ENCODE results near the gene FAM25A.
"Not testable (repeated sequence)": the region's sequence is repeated elsewhere in the genome, so short reads cannot be mapped to it uniquely, and the experiment has no call there.

The FAM25A gene

GRCh38 chr10:86992929-86993328 is 27.2 kb upstream of the FAM25A start:
- H3K27ac Mint-ChIP-seq = no peak overlapping the region
- H3K4me3 Mint-ChIP-seq = no peak overlapping the region
- H3K4me1 Mint-ChIP-seq (ENCODE audit: low read depth) = no peaks in the 10 kb centered on the region
- no peaks in the 10 kb centered on the region for H3K36me3 Mint-ChIP-seq (ENCODE audit: low read depth)
- H3K27me3 Mint-ChIP-seq = peaks cover 14% of the 10 kb centered on the region
- no peaks in the 10 kb centered on the region for H3K9me3 Mint-ChIP-seq

GRCh38 chr10:86999802-87000403 is 20.2 kb upstream of the FAM25A start:
- not testable (repeated sequence) for H3K9me3 Mint-ChIP-seq, H3K27ac Mint-ChIP-seq, H3K27me3 Mint-ChIP-seq

DNA sequence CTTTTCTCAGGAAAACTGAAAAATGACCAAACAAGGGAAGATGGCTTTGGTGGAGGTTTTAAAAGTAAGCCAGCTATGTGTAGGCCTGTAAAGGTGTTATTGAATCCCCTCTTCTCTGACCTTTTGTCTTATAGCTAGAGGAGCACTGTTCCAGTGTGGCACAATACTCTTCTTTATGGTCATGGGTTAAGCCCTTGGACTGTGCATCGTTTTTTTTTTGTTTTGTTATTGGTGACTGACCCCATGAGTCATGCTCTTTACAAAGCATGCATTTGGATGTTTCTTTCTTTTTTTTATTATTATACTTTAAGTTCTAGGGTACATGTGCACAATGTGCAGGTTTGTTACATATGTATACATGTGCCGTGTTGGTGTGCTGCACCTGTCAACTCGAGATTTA is 19.6 kb upstream of the FAM25A start:
- Mint-ChIP-seq H3K36me3 (ENCODE audit: low read depth) (no peaks in the 10 kb centered on the region), H3K27ac (no peak overlapping the region), H3K4me3 (no peak overlapping the region), H3K4me1 (ENCODE audit: low read depth) (no peaks in the 10 kb centered on the region), H3K9me3 (no peaks in the 10 kb centered on the region), H3K27me3 (no peaks in the 10 kb centered on the region)

More at GRCh38 chr10:86999802-87000403, 20.2 kb upstream of the FAM25A start:
- H3K4me3 Mint-ChIP-seq; H3K36me3 Mint-ChIP-seq (ENCODE audit: low read depth); H3K4me1 Mint-ChIP-seq (ENCODE audit: low read depth): not testable (repeated sequence)

- not testable (repeated sequence) for H3K36me3 Mint-ChIP-seq (ENCODE audit: low read depth); H3K27me3 Mint-ChIP-seq; H3K4me1 Mint-ChIP-seq (ENCODE audit: low read depth); H3K4me3 Mint-ChIP-seq; H3K27ac Mint-ChIP-seq; H3K9me3 Mint-ChIP-seq
These were observed 13.0 kb upstream of the FAM25A start for GRCh38 chr10:87007124-87007523.

GRCh38 chr10:87007674-87008073 is 12.4 kb upstream of the FAM25A start:
- not testable (repeated sequence) for H3K27me3 Mint-ChIP-seq; H3K36me3 Mint-ChIP-seq (ENCODE audit: low read depth); H3K27ac Mint-ChIP-seq; H3K4me3 Mint-ChIP-seq; H3K4me1 Mint-ChIP-seq (ENCODE audit: low read depth); H3K9me3 Mint-ChIP-seq

- not testable (repeated sequence) for H3K36me3 Mint-ChIP-seq (ENCODE audit: low read depth); H3K27me3 Mint-ChIP-seq; H3K4me3 Mint-ChIP-seq; H3K4me1 Mint-ChIP-seq (ENCODE audit: low read depth); H3K27ac Mint-ChIP-seq; H3K9me3 Mint-ChIP-seq
These were observed 11.8 kb upstream of the FAM25A start for GRCh38 chr10:87008303-87008702.

DNA sequence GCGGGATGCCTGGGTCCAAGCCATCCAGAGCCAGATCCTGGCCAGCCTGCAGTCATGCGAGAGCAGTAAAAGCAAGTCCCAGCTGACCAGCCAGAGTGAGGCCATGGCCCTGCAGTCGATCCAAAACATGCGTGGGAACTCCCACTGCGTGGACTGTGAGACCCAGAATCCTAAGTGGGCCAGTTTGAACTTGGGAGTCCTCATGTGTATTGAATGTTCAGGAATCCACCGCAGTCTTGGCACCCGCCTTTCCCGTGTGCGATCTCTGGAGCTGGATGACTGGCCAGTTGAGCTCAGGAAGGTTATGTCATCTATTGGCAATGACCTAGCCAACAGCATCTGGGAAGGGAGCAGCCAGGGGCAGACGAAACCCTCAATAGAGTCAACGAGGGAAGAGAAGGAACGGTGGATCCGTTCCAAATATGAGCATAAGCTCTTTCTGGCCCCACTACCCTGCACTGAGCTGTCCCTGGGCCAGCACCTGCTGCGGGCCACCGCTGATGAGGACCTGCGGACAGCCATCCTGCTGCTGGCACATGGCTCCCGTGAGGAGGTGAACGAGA is 10.9 kb upstream of the FAM25A start:
- not testable (repeated sequence) for H3K27ac Mint-ChIP-seq

DNA sequence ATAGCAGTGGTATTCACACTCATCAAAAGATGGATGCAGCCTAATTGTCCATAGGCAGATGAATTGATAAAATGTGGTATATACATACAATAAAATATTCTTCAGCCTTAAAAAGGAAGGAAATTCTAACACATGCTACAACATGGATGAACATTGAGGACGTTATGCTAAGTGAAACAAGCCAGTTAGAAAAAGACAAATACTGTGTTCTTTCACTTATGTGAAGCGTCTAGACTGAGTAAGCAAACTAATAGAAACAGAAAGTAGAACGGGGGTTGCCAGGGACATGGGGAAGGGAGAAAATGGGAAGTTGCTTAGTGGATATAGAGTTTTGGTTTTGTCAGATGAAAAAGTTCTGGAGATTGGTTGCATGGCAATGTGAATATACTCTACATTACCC is 6.6 kb upstream of the FAM25A start:
- not testable (repeated sequence) for H3K9me3 Mint-ChIP-seq

More for the DNA sequence above, 10.9 kb upstream of the FAM25A start:
- not testable (repeated sequence) for H3K36me3 Mint-ChIP-seq (ENCODE audit: low read depth); H3K4me1 Mint-ChIP-seq (ENCODE audit: low read depth); H3K4me3 Mint-ChIP-seq; H3K27me3 Mint-ChIP-seq; H3K9me3 Mint-ChIP-seq

DNA sequence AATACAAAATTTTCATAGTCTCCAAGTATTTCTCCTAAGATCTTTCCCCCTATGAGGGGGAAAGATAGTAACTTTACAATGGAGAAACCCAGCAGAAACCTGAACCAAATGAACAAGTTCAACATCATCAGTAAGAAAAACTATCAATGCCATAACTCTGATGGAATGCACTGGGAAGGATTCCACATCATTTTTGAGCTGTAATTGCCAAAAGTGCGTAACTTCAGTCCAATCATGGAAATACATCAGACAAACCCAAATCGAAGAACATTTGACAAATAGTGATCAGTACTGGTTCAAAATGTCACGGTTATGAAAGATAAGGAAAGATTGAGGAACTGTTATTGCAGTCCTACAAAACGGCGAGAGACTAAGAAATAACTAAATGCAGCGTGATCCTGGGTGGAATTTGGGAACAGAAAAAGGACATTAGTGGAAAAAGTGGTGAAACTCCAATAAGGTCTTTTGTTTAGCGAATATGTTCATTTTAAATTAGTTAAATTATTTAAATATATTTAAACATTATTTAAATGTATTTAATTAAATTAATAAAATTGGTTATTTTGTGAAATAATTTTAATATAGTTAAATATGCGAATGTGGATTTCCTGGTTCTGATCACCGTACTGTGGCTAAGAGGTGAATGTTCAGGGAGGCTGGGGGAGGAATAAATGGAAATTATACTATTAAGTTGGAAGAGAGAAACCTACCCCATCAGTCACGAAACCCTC is 4.9 kb upstream of the FAM25A start:
- H3K36me3 Mint-ChIP-seq (ENCODE audit: low read depth); H3K4me3 Mint-ChIP-seq; H3K9me3 Mint-ChIP-seq; H3K4me1 Mint-ChIP-seq (ENCODE audit: low read depth); H3K27me3 Mint-ChIP-seq; H3K27ac Mint-ChIP-seq: not testable (repeated sequence)

More for the DNA sequence above, 6.6 kb upstream of the FAM25A start:
- H3K4me3 Mint-ChIP-seq; H3K4me1 Mint-ChIP-seq (ENCODE audit: low read depth); H3K36me3 Mint-ChIP-seq (ENCODE audit: low read depth); H3K27me3 Mint-ChIP-seq: not testable (repeated sequence)
- peak overlapping the region; percentile 70 for H3K27ac Mint-ChIP-seq

GRCh38 chr10:87018127-87018526 is 2.0 kb upstream of the FAM25A start:
- not testable (repeated sequence) for H3K4me3 Mint-ChIP-seq; H3K4me1 Mint-ChIP-seq (ENCODE audit: low read depth); H3K27me3 Mint-ChIP-seq; H3K9me3 Mint-ChIP-seq; H3K27ac Mint-ChIP-seq; H3K36me3 Mint-ChIP-seq (ENCODE audit: low read depth)

GRCh38 chr10:87019066-87019465 is 1.0 kb upstream of the FAM25A start:
- not testable (repeated sequence) for H3K36me3 Mint-ChIP-seq (ENCODE audit: low read depth); H3K9me3 Mint-ChIP-seq; H3K4me3 Mint-ChIP-seq; H3K27me3 Mint-ChIP-seq; H3K27ac Mint-ChIP-seq; H3K4me1 Mint-ChIP-seq (ENCODE audit: low read depth)

- not testable (repeated sequence) for H3K27ac Mint-ChIP-seq; H3K9me3 Mint-ChIP-seq; H3K4me1 Mint-ChIP-seq (ENCODE audit: low read depth); H3K4me3 Mint-ChIP-seq; H3K27me3 Mint-ChIP-seq; H3K36me3 Mint-ChIP-seq (ENCODE audit: low read depth)
These were observed 590 bp upstream of the FAM25A start for GRCh38 chr10:87019504-87019903.

GRCh38 chr10:87025285-87025958 is 5.3 kb downstream of the FAM25A start:
- not testable (repeated sequence) for H3K36me3 Mint-ChIP-seq (ENCODE audit: low read depth); H3K27me3 Mint-ChIP-seq; H3K9me3 Mint-ChIP-seq
- Mint-ChIP-seq H3K27ac (peak overlapping the region; percentile 95), H3K4me3 (peak overlapping the region; percentile 62), H3K4me1 (ENCODE audit: low read depth) (peaks cover 13% of the 10 kb centered on the region)

- H3K4me1 Mint-ChIP-seq (ENCODE audit: low read depth) = peaks cover 13% of the 10 kb centered on the region
- not testable (repeated sequence) for H3K9me3 Mint-ChIP-seq; H3K27ac Mint-ChIP-seq; H3K4me3 Mint-ChIP-seq; H3K27me3 Mint-ChIP-seq; H3K36me3 Mint-ChIP-seq (ENCODE audit: low read depth)
These were observed 6.8 kb downstream of the FAM25A start for GRCh38 chr10:87026747-87027508.

DNA sequence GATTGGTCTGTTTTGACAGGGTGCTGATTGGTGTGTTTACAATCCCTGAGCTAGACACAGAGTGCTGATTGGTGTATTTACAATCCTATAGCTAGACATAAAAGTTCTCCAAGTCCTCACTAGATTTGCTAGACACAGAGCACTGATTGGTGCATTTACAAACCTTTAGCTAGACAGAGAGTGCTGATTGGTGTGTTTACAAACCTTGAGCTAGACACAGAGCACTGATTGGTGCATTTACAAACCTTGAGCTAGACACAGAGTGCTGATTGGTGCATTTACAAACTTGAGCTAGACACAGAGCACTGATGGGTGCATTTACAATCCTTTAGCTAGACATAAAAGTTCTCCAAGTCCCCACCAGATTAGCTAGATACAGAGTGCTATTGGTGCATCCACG is 10.3 kb downstream of the FAM25A start:
- not testable (repeated sequence) for H3K4me3 Mint-ChIP-seq; H3K36me3 Mint-ChIP-seq (ENCODE audit: low read depth); H3K4me1 Mint-ChIP-seq (ENCODE audit: low read depth); H3K27ac Mint-ChIP-seq; H3K9me3 Mint-ChIP-seq; H3K27me3 Mint-ChIP-seq

Measured in stimulated activated naive CD8-positive, alpha-beta T cell treated with anti-CD3 and anti-CD28 coated beads, Interleukin-15, Interleukin-2, amounts not matched to agents 100 ng/mL and 50 ng/mL, for 24 hours (primary cell).